ENCODE results near the gene CASP10.

DNA sequence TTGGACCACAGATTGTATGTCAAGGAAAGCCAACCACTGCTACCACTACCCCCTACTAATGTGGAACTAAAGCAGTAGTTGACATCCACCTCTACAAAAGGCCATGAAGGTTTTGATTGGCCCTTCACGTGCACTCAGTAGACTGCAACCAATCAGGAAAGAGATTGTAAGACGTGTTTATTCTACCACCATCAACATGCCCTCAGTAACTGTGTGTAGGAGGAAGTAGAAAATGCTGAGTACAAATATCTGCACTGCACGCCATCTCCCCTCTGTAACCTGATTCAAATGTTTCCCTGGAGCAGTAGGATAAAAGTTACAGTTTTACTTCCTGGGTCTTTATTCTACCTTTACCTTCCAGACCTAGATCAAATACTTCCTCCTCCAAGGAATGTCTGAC is 2.9 kb upstream of the CASP10 start:
- TF ChIP-seq, protein P1, sequence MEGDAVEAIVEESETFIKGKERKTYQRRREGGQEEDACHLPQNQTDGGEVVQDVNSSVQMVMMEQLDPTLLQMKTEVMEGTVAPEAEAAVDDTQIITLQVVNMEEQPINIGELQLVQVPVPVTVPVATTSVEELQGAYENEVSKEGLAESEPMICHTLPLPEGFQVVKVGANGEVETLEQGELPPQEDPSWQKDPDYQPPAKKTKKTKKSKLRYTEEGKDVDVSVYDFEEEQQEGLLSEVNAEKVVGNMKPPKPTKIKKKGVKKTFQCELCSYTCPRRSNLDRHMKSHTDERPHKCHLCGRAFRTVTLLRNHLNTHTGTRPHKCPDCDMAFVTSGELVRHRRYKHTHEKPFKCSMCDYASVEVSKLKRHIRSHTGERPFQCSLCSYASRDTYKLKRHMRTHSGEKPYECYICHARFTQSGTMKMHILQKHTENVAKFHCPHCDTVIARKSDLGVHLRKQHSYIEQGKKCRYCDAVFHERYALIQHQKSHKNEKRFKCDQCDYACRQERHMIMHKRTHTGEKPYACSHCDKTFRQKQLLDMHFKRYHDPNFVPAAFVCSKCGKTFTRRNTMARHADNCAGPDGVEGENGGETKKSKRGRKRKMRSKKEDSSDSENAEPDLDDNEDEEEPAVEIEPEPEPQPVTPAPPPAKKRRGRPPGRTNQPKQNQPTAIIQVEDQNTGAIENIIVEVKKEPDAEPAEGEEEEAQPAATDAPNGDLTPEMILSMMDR (IDR thresholded peaks at IDR 0.05), result no peak
- TF ChIP-seq POLR2A (IDR thresholded peaks at IDR 0.05), result no peak

Measured in esophagus squamous epithelium (tissue), 4 donors.